GM12878 (cell line): ENCODE measurements around the gene GLT1D1. TPM values are rescaled to one million over a fixed set of nuclear protein-coding genes. Genes with fewer than 3 reads are reported as not detected.
A peak's percentile ranks its signal among the peaks of the same experiment; 100 is the strongest.

Experiments
- ASH2L ChIP-seq: fragments of 300-600, 200-600 bp; sonication (generic); IDR thresholded peaks from 2 replicates; pipeline ENCODE4 v1.6.1; 2017; ENCODE audit warnings: low read depth, mild to moderate bottlenecking, borderline replicate concordance
- ESRRA ChIP-seq: IDR thresholded peaks from 2 replicates; pipeline ENCODE4 v1.6.1; 2012; ENCODE audit warnings: mild to moderate bottlenecking, low read length, improper control_type of control experiment
- FOS ChIP-seq: IDR thresholded peaks from 3 replicates; pipeline ENCODE4 v1.6.1; 2011; ENCODE audit warnings: borderline replicate concordance; ENCODE audit not compliant: insufficient read length; ENCODE audit errors: extremely low read depth
- FOXK2 ChIP-seq: fragments of 450-650 bp; IDR thresholded peaks from 2 replicates; pipeline ENCODE4 v1.6.1; 2017; ENCODE audit warnings: mild to moderate bottlenecking, moderate library complexity
- HDAC6 ChIP-seq: fragments of 200-600 bp; sonication (generic); IDR thresholded peaks from one replicate; pipeline ENCODE4 v1.8.0; 2017; ENCODE audit warnings: antibody characterized with exemption; ENCODE audit not compliant: unreplicated experiment
- KDM1A ChIP-seq: fragments of 200-600 bp; sonication (generic); IDR thresholded peaks from 2 replicates; pipeline ENCODE4 v1.6.1; 2016; ENCODE audit warnings: borderline replicate concordance
- LARP7 ChIP-seq: fragments of 450-650 bp; IDR thresholded peaks from 2 replicates; pipeline ENCODE4 v1.6.1; 2017; ENCODE audit warnings: mild to moderate bottlenecking
- NBN ChIP-seq: fragments of 450-650 bp; IDR thresholded peaks from 2 replicates; pipeline ENCODE4 v1.6.1; 2016
- NFXL1 ChIP-seq: fragments of 450-650 bp; IDR thresholded peaks from 2 replicates; pipeline ENCODE4 v1.6.1; 2017; ENCODE audit warnings: antibody characterized with exemption, mild to moderate bottlenecking, borderline replicate concordance
- NRF1 ChIP-seq: conservative IDR thresholded peaks from 2 replicates; pipeline ENCODE4 v1.6.1; 2011; ENCODE audit warnings: mild to moderate bottlenecking, low read depth, low read length, improper control_type of control experiment
- PAX5 ChIP-seq: IDR thresholded peaks from 2 replicates; pipeline ENCODE4 v1.6.1; 2011; ENCODE audit warnings: low read depth, low read length, borderline replicate concordance
- PML ChIP-seq: IDR thresholded peaks from 2 replicates; pipeline ENCODE4 v1.6.1; 2012; ENCODE audit warnings: low read length, inconsistent platforms
- SMAD1 ChIP-seq: fragments of 450-650 bp; IDR thresholded peaks from 2 replicates; pipeline ENCODE4 v1.6.1; 2018; ENCODE audit warnings: mild to moderate bottlenecking, low read depth; ENCODE audit not compliant: partially characterized antibody
- ZNF217 ChIP-seq: fragments of 450-650 bp; IDR thresholded peaks from 2 replicates; pipeline ENCODE4 v1.6.1; 2017; ENCODE audit warnings: antibody characterized with exemption, mild to moderate bottlenecking
- ZNF384 ChIP-seq: IDR thresholded peaks from 2 replicates; pipeline ENCODE4 v1.6.1; 2012; ENCODE audit warnings: low read depth, mild to moderate bottlenecking, low read length, improper control_type of control experiment, borderline replicate concordance
- ZSCAN29 ChIP-seq: fragments of 450-650 bp; IDR thresholded peaks from 2 replicates; pipeline ENCODE4 v1.6.1; 2017; ENCODE audit warnings: mild to moderate bottlenecking, moderate library complexity
- polyA plus RNA-seq, 11 experiments: library from polyadenylated mRNA; depleted of rRNA in 4 of 11; unstranded in 6 of 11; stranded (reverse) in 5 of 11; fragments of >200 nt; fragmentation: Nextera tagmentation in 4 of 11; fragmentation: Illumina TruSeq in 1 of 11; extraction: Ambion mirVana in 4 of 11; extraction: Trizol in 1 of 11; gene quantifications; 1 replicate in 1 of 11; 2 replicates in 10 of 11; pipeline versions ENCODE4 v1.2.1 to v1.2.3, GENCODE V29; 2011 to 2016; ENCODE audit warnings: inconsistent platforms in 2 of 11, missing spikeins in 2 of 11, low read depth in 1 of 11
- total RNA-seq, 4 experiments: library from RNA; depleted of rRNA in 3 of 4; stranded (reverse); fragments of >200 nt in 3 of 4; fragmentation: Illumina TruSeq in 1 of 4; extraction: Trizol in 1 of 4; gene quantifications; 2 replicates each; pipeline versions ENCODE4 v1.2.1 to v1.2.3, GENCODE V29; 2013 to 2021
- TF ChIP-seq, protein P1 (sequence below): fragments of 450-650 bp; IDR thresholded peaks from 2 replicates; pipeline ENCODE4 v1.6.1; 2017; ENCODE audit warnings: mild to moderate bottlenecking
- TF ChIP-seq, protein P2 (sequence below): fragments of 450-650 bp; conservative IDR thresholded peaks from 2 replicates; pipeline ENCODE4 v1.6.1; 2017; ENCODE audit warnings: mild to moderate bottlenecking, moderate library complexity
- TF ChIP-seq, protein P3 (sequence below): fragments of 450-650 bp; formaldehyde crosslinking; IDR thresholded peaks from 2 replicates; pipeline ENCODE4 v1.4.0; 2020; ENCODE audit warnings: mild to moderate bottlenecking, moderate library complexity
- TF ChIP-seq, protein P4 (sequence below): fragments of 450-650 bp; IDR thresholded peaks from 2 replicates; pipeline ENCODE4 v1.6.1; 2016; ENCODE audit warnings: mild to moderate bottlenecking, moderate library complexity, borderline replicate concordance

GLT1D1 gene
- total and polyA plus RNA-seq, 10 of the 15 experiments (the other 5 are each of a cell fraction or from before 2014, with no cell fraction given), result 0.42 to 62.8 (median 3.0) TPM

DNA sequence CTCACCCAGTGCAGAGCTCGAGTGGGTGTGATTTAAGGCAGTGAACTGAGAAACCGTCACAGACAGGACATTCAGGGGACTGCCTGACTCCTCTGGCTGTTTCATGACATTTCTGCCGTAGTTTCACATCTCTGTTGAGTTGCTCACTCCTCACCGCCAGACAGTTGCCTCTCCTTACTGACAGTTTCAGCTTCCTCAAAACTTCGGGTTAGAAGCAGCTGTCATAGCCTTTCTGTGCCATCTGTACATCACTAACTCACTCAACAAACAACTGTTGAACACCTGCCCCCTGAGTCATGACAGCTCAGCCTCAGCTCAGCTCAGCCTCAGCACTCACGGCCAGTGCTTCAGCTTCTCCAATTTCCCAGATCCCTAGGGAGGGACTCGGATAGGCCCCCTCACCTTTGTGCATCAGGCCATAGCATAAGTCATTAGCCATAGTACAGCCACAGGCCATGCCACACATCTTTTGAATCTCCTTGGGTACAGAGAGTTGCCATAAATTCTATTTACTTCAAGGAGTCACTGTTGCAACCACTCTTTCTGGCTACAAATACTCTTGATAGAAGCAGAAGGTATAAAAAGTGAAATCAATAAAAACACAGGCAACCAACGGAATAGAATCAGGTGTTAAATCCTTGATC, 23.3 kb upstream of the GLT1D1 start (continued):
- TF ChIP-seq LARP7, result no peak
- TF ChIP-seq FOXK2, result no peak
- no peak for TF ChIP-seq SMAD1
- TF ChIP-seq, protein P1, sequence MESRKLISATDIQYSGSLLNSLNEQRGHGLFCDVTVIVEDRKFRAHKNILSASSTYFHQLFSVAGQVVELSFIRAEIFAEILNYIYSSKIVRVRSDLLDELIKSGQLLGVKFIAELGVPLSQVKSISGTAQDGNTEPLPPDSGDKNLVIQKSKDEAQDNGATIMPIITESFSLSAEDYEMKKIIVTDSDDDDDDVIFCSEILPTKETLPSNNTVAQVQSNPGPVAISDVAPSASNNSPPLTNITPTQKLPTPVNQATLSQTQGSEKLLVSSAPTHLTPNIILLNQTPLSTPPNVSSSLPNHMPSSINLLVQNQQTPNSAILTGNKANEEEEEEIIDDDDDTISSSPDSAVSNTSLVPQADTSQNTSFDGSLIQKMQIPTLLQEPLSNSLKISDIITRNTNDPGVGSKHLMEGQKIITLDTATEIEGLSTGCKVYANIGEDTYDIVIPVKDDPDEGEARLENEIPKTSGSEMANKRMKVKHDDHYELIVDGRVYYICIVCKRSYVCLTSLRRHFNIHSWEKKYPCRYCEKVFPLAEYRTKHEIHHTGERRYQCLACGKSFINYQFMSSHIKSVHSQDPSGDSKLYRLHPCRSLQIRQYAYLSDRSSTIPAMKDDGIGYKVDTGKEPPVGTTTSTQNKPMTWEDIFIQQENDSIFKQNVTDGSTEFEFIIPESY, result no peak
- peak; percentile 77; the same call in 1 of the 2 replicates for TF ChIP-seq PAX5
- no peak for TF ChIP-seq NRF1
- TF ChIP-seq KDM1A, result no peak
- no peak for TF ChIP-seq FOS
- TF ChIP-seq PML, result no peak
- peak; percentile 84 for TF ChIP-seq ZSCAN29
- no peak for TF ChIP-seq ASH2L
- no peak for TF ChIP-seq NFXL1
- TF ChIP-seq ESRRA, result no peak; the same call in 1 of the 2 replicates
- TF ChIP-seq, protein P2, sequence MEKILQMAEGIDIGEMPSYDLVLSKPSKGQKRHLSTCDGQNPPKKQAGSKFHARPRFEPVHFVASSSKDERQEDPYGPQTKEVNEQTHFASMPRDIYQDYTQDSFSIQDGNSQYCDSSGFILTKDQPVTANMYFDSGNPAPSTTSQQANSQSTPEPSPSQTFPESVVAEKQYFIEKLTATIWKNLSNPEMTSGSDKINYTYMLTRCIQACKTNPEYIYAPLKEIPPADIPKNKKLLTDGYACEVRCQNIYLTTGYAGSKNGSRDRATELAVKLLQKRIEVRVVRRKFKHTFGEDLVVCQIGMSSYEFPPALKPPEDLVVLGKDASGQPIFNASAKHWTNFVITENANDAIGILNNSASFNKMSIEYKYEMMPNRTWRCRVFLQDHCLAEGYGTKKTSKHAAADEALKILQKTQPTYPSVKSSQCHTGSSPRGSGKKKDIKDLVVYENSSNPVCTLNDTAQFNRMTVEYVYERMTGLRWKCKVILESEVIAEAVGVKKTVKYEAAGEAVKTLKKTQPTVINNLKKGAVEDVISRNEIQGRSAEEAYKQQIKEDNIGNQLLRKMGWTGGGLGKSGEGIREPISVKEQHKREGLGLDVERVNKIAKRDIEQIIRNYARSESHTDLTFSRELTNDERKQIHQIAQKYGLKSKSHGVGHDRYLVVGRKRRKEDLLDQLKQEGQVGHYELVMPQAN, result peak; percentile 68; the same call in 1 of the 2 replicates
- TF ChIP-seq HDAC6, result no peak
- TF ChIP-seq NBN, result peak; percentile 75
- TF ChIP-seq, protein P3, sequence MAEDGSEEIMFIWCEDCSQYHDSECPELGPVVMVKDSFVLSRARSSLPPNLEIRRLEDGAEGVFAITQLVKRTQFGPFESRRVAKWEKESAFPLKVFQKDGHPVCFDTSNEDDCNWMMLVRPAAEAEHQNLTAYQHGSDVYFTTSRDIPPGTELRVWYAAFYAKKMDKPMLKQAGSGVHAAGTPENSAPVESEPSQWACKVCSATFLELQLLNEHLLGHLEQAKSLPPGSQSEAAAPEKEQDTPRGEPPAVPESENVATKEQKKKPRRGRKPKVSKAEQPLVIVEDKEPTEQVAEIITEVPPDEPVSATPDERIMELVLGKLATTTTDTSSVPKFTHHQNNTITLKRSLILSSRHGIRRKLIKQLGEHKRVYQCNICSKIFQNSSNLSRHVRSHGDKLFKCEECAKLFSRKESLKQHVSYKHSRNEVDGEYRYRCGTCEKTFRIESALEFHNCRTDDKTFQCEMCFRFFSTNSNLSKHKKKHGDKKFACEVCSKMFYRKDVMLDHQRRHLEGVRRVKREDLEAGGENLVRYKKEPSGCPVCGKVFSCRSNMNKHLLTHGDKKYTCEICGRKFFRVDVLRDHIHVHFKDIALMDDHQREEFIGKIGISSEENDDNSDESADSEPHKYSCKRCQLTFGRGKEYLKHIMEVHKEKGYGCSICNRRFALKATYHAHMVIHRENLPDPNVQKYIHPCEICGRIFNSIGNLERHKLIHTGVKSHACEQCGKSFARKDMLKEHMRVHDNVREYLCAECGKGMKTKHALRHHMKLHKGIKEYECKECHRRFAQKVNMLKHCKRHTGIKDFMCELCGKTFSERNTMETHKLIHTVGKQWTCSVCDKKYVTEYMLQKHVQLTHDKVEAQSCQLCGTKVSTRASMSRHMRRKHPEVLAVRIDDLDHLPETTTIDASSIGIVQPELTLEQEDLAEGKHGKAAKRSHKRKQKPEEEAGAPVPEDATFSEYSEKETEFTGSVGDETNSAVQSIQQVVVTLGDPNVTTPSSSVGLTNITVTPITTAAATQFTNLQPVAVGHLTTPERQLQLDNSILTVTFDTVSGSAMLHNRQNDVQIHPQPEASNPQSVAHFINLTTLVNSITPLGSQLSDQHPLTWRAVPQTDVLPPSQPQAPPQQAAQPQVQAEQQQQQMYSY, result no peak
- TF ChIP-seq, protein P4, sequence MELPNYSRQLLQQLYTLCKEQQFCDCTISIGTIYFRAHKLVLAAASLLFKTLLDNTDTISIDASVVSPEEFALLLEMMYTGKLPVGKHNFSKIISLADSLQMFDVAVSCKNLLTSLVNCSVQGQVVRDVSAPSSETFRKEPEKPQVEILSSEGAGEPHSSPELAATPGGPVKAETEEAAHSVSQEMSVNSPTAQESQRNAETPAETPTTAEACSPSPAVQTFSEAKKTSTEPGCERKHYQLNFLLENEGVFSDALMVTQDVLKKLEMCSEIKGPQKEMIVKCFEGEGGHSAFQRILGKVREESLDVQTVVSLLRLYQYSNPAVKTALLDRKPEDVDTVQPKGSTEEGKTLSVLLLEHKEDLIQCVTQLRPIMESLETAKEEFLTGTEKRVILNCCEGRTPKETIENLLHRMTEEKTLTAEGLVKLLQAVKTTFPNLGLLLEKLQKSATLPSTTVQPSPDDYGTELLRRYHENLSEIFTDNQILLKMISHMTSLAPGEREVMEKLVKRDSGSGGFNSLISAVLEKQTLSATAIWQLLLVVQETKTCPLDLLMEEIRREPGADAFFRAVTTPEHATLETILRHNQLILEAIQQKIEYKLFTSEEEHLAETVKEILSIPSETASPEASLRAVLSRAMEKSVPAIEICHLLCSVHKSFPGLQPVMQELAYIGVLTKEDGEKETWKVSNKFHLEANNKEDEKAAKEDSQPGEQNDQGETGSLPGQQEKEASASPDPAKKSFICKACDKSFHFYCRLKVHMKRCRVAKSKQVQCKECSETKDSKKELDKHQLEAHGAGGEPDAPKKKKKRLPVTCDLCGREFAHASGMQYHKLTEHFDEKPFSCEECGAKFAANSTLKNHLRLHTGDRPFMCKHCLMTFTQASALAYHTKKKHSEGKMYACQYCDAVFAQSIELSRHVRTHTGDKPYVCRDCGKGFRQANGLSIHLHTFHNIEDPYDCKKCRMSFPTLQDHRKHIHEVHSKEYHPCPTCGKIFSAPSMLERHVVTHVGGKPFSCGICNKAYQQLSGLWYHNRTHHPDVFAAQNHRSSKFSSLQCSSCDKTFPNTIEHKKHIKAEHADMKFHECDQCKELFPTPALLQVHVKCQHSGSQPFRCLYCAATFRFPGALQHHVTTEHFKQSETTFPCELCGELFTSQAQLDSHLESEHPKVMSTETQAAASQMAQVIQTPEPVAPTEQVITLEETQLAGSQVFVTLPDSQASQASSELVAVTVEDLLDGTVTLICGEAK, result no peak
- no peak; the same call in 1 of the 2 replicates for TF ChIP-seq ZNF217
- no peak for TF ChIP-seq ZNF384
